Ishikawa (cell line): ENCODE measurements around the gene OR10P1.
A peak's percentile ranks its signal among the peaks of the same experiment; 100 is the strongest.

ENCODE experiments used
- CEBPB ChIP-seq: IDR thresholded peaks from 2 replicates; pipeline ENCODE4 v1.6.1; 2012
- CREB1 ChIP-seq: IDR thresholded peaks from 2 replicates; pipeline ENCODE4 v1.6.1; 2012; ENCODE audit warnings: low read depth
- EGR1 ChIP-seq: IDR thresholded peaks from 2 replicates; pipeline ENCODE4 v1.6.1; 2012
- EP300 ChIP-seq: IDR thresholded peaks from 2 replicates; pipeline ENCODE4 v1.6.1; 2012; ENCODE audit warnings: borderline replicate concordance
- FOXM1 ChIP-seq: IDR thresholded peaks from 2 replicates; pipeline ENCODE4 v1.6.1; 2012; ENCODE audit warnings: low read depth, borderline replicate concordance
- MAX ChIP-seq: IDR thresholded peaks from 2 replicates; pipeline ENCODE4 v1.6.1; 2012
- NFIC ChIP-seq: IDR thresholded peaks from 2 replicates; pipeline ENCODE4 v1.6.1; 2012
- RAD21 ChIP-seq: IDR thresholded peaks from 2 replicates; pipeline ENCODE4 v1.6.1; 2012; ENCODE audit warnings: low read depth
- REST ChIP-seq: IDR thresholded peaks from 2 replicates; pipeline ENCODE4 v1.6.1; 2012; ENCODE audit warnings: low read depth, mild to moderate bottlenecking
- TAF1 ChIP-seq: IDR thresholded peaks from 2 replicates; pipeline ENCODE4 v1.6.1; 2012; ENCODE audit warnings: low read depth, mild to moderate bottlenecking
- TCF12 ChIP-seq: IDR thresholded peaks from 2 replicates; pipeline ENCODE4 v1.6.1; 2012; ENCODE audit warnings: low read depth
- TEAD4 ChIP-seq: IDR thresholded peaks from 2 replicates; pipeline ENCODE4 v1.6.1; 2012
- USF1 ChIP-seq: IDR thresholded peaks from 2 replicates; pipeline ENCODE4 v1.6.1; 2012
- YY1 ChIP-seq: IDR thresholded peaks from 2 replicates; pipeline ENCODE4 v1.6.1; 2012; ENCODE audit warnings: low read depth
- ZBTB7A ChIP-seq: IDR thresholded peaks from 2 replicates; pipeline ENCODE4 v1.6.1; 2012; ENCODE audit warnings: low read depth

Gene OR10P1

GRCh38 chr12:55676707-55677106 lies 40.0 kb downstream of the OR10P1 start:
- TF ChIP-seq ZBTB7A (no peak), MAX (no peak), EGR1 (no peak), TCF12 (no peak), FOXM1 (no peak)

GRCh38 chr12:55679691-55680090 lies 43.0 kb downstream of the OR10P1 start:
- TF ChIP-seq EGR1, result no peak
- no peak for TF ChIP-seq TEAD4
- TF ChIP-seq FOXM1, result no peak
- no peak for TF ChIP-seq USF1
- TF ChIP-seq EP300, result no peak
- TF ChIP-seq YY1, result no peak
- TF ChIP-seq TAF1, result no peak
- no peak for TF ChIP-seq MAX
- no peak for TF ChIP-seq CEBPB
- no peak for TF ChIP-seq CREB1
- no peak for TF ChIP-seq REST
- TF ChIP-seq ZBTB7A, result no peak
- no peak for TF ChIP-seq TCF12
- TF ChIP-seq NFIC, result no peak
- no peak for TF ChIP-seq RAD21

GRCh38 chr12:55681142-55682077 lies 44.7 kb downstream of the OR10P1 start:
- TF ChIP-seq MAX (no peak; the same call in 1 of the 2 replicates), YY1 (peak; percentile 27; the same call in 1 of the 2 replicates), EGR1 (peak; percentile 97), CEBPB (0 out of 2 replicates have a peak, but pooled peaks have one; percentile 24), CREB1 (no peak), TAF1 (peak; percentile 55; the same call in 1 of the 2 replicates), USF1 (no peak), EP300 (peak; percentile 38; the same call in 1 of the 2 replicates), NFIC (peak; percentile 62; the same call in 1 of the 2 replicates), FOXM1 (peak; percentile 53; the same call in 1 of the 2 replicates), REST (no peak), TCF12 (peak; percentile 70; the same call in 1 of the 2 replicates), ZBTB7A (peak; percentile 91), TEAD4 (peak; percentile 91), RAD21 (peak; percentile 54)

- no peak for TF ChIP-seq TAF1
- no peak for TF ChIP-seq TCF12
- TF ChIP-seq USF1, result no peak
These were observed 45.5 kb downstream of the OR10P1 start for GRCh38 chr12:55682087-55682796.
